HepG2 (cell line): Measurements from ENCODE around the gene KDM4F. TPM values are rescaled to one million over a fixed set of nuclear protein-coding genes. Genes with fewer than 3 reads are reported as not detected.
A peak's percentile ranks its signal among the peaks of the same experiment; 100 is the strongest.

Experiments used
- ATRX ChIP-seq: sonication (generic); formaldehyde crosslinking; IDR thresholded peaks from 2 replicates; pipeline ENCODE4 v1.4.0; 2020; ENCODE audit warnings: missing genetic modification reagents, borderline replicate concordance
- CENPX ChIP-seq: sonication (generic); formaldehyde crosslinking; IDR thresholded peaks from 2 replicates; pipeline ENCODE4 v1.9.0; 2021; ENCODE audit warnings: mild to moderate bottlenecking, missing genetic modification reagents, moderate library complexity
- DMAP1 ChIP-seq: IDR thresholded peaks from 2 replicates; pipeline ENCODE4 v1.6.1; 2016
- GATAD1 ChIP-seq: IDR thresholded peaks from 2 replicates; pipeline ENCODE4 v1.6.1; 2016; ENCODE audit warnings: missing genetic modification reagents, missing compliant biosample characterization
- GMEB1 ChIP-seq: sonication (generic); formaldehyde crosslinking; IDR thresholded peaks from 2 replicates; pipeline ENCODE4 v1.5.1; 2020; ENCODE audit warnings: missing genetic modification reagents, mild to moderate bottlenecking, borderline replicate concordance
- HIC2 ChIP-seq: sonication (generic); formaldehyde crosslinking; IDR thresholded peaks from 2 replicates; pipeline ENCODE4 v1.9.0; 2022; ENCODE audit warnings: low read depth, missing genetic modification reagents
- KDM6A ChIP-seq: IDR thresholded peaks from 2 replicates; pipeline ENCODE4 v1.6.1; 2016; ENCODE audit warnings: low read depth
- MED1 ChIP-seq: sonication (generic); formaldehyde crosslinking; IDR thresholded peaks from 2 replicates; pipeline ENCODE4 v1.4.0; 2020; ENCODE audit warnings: missing genetic modification reagents
- NONO ChIP-seq, 2 experiments: fragments of 450-650 bp in 1 of 2; sonication (generic) in 1 of 2; formaldehyde crosslinking in 1 of 2; IDR thresholded peaks in 1 of 2; conservative IDR thresholded peaks in 1 of 2; 2 replicates each; pipeline versions ENCODE4 v1.6.1 to v1.8.0; 2017 to 2022; ENCODE audit warnings: mild to moderate bottlenecking in 1 of 2, missing genetic modification reagents in 1 of 2, moderate library complexity in 1 of 2
- SSRP1 ChIP-seq: IDR thresholded peaks from 2 replicates; pipeline ENCODE4 v1.6.1; 2016; ENCODE audit warnings: control low read depth
- TOE1 ChIP-seq: sonication (generic); formaldehyde crosslinking; IDR thresholded peaks from 2 replicates; pipeline ENCODE4 v1.4.0; 2020; ENCODE audit warnings: mild to moderate bottlenecking, missing genetic modification reagents
- ZGPAT ChIP-seq: IDR thresholded peaks from 2 replicates; pipeline ENCODE4 v1.6.1; 2016; ENCODE audit warnings: mild to moderate bottlenecking
- ZMYM4 ChIP-seq: sonication (generic); formaldehyde crosslinking; IDR thresholded peaks from 2 replicates; pipeline ENCODE4 v1.8.1; 2023; ENCODE audit warnings: mild to moderate bottlenecking, missing genetic modification reagents
- ZNF441 ChIP-seq: sonication (generic); formaldehyde crosslinking; IDR thresholded peaks from 2 replicates; pipeline ENCODE4 v1.7.0; 2021; ENCODE audit warnings: missing genetic modification reagents, borderline replicate concordance
- ZNF558 ChIP-seq: sonication (generic); formaldehyde crosslinking; IDR thresholded peaks from 2 replicates; pipeline ENCODE4 v1.9.0; 2022; ENCODE audit warnings: mild to moderate bottlenecking, missing genetic modification reagents, borderline replicate concordance
- ZNF564 ChIP-seq: sonication (generic); formaldehyde crosslinking; IDR thresholded peaks from 2 replicates; pipeline ENCODE4 v1.8.1; 2023; ENCODE audit warnings: mild to moderate bottlenecking, missing genetic modification reagents
- ZNF605 ChIP-seq: sonication (generic); formaldehyde crosslinking; IDR thresholded peaks from 2 replicates; pipeline ENCODE4 v1.8.0; 2022; ENCODE audit warnings: mild to moderate bottlenecking, missing genetic modification reagents
- ZNF607 ChIP-seq: sonication (generic); formaldehyde crosslinking; IDR thresholded peaks from 2 replicates; pipeline ENCODE4 v1.5.1; 2020; ENCODE audit warnings: missing genetic modification reagents, mild to moderate bottlenecking, borderline replicate concordance
- ZNF619 ChIP-seq: sonication (generic); formaldehyde crosslinking; IDR thresholded peaks from 2 replicates; pipeline ENCODE4 v1.4.0; 2020; ENCODE audit warnings: mild to moderate bottlenecking, missing genetic modification reagents
- polyA plus RNA-seq, 8 experiments: library from polyadenylated mRNA; depleted of rRNA in 3 of 8; stranded (reverse) in 7 of 8; unstranded in 1 of 8; fragments of >200 nt; fragmentation: Illumina TruSeq in 4 of 8; extraction: Trizol in 4 of 8; gene quantifications; 2 replicates each; pipeline versions ENCODE4 v1.2.1 to v1.2.3, GENCODE V29; 2011 to 2016; ENCODE audit warnings: low read depth in 4 of 8, missing spikeins in 1 of 8, mixed read lengths in 1 of 8; ENCODE audit not compliant: insufficient read depth in 1 of 8
- total RNA-seq, 5 experiments: library from RNA; depleted of rRNA; stranded (reverse); fragments of >200 nt; fragmentation: Illumina TruSeq; extraction: Trizol; gene quantifications; 2 replicates each; pipeline ENCODE4 v1.2.3, GENCODE V29; 2016; ENCODE audit warnings: low read depth in 1 of 5
- TF ChIP-seq, protein P1 (sequence below): sonication (generic); formaldehyde crosslinking; IDR thresholded peaks from 2 replicates; pipeline ENCODE4 v1.8.1; 2023; ENCODE audit warnings: missing genetic modification reagents, mild to moderate bottlenecking, borderline replicate concordance
- TF ChIP-seq, protein P2 (sequence below): sonication (generic); formaldehyde crosslinking; IDR thresholded peaks from 2 replicates; pipeline ENCODE4 v1.8.0; 2022; ENCODE audit warnings: mild to moderate bottlenecking, missing genetic modification reagents

KDM4F gene
- total and polyA plus RNA-seq, 2 of the 13 experiments (the other 11 are each of a cell fraction or from before 2014, with no cell fraction given) = not detected

GRCh38 chr11:95067039-95067840 lies 18.0 kb downstream of the KDM4F start (continued):
- TF ChIP-seq GMEB1 (peak; percentile 73), ZMYM4 (CRISPR knock-in tag) (peak; percentile 82), ATRX (no peak), ZNF564 (CRISPR knock-in tag) (peak; percentile 53; the same call in 1 of the 2 replicates), MED1 (CRISPR knock-in tag) (no peak; the same call in none of the 2 replicates), DMAP1 (CRISPR knock-in tag) (peak; percentile 86), ZNF558 (0 out of 2 replicates have a peak, but pooled peaks have one; percentile 74), GATAD1 (CRISPR knock-in tag) (peak; percentile 66), ZNF619 (CRISPR knock-in tag) (peak; percentile 62), ZNF441 (CRISPR knock-in tag) (peak; percentile 61; the same call in 1 of the 2 replicates), HIC2 (CRISPR knock-in tag) (no peak), KDM6A (CRISPR knock-in tag) (no peak), ZNF605 (CRISPR knock-in tag) (no peak), SSRP1 (no peak), NONO (IDR thresholded peaks at IDR 0.05) (no peak), NONO (CRISPR knock-in tag; conservative IDR thresholded peaks at IDR 0.05) (peak; percentile 76), ZGPAT (CRISPR knock-in tag) (peak; percentile 86), TOE1 (0 out of 2 replicates have a peak, but pooled peaks have one; percentile 43), CENPX (CRISPR knock-in tag) (no peak), ZNF607 (CRISPR knock-in tag) (0 out of 2 replicates have a peak, but pooled peaks have one; percentile 41)
- TF ChIP-seq, protein P1, sequence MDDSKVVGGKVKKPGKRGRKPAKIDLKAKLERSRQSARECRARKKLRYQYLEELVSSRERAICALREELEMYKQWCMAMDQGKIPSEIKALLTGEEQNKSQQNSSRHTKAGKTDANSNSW (CRISPR knock-in tag) = no peak
- TF ChIP-seq, protein P2, sequence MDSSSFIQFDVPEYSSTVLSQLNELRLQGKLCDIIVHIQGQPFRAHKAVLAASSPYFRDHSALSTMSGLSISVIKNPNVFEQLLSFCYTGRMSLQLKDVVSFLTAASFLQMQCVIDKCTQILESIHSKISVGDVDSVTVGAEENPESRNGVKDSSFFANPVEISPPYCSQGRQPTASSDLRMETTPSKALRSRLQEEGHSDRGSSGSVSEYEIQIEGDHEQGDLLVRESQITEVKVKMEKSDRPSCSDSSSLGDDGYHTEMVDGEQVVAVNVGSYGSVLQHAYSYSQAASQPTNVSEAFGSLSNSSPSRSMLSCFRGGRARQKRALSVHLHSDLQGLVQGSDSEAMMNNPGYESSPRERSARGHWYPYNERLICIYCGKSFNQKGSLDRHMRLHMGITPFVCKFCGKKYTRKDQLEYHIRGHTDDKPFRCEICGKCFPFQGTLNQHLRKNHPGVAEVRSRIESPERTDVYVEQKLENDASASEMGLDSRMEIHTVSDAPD (CRISPR knock-in tag) = 0 out of 2 replicates have a peak, but pooled peaks have one; percentile 45
